OCI-M2 (cell line): ENCODE measurements around the gene ANKRD29.

Experiments
- DNase-seq: peaks from one replicate; lab custom pipeline; 2025; ENCODE audit not compliant: unreplicated experiment; lab: John Stamatoyannopoulos, UW

Gene ANKRD29

GRCh38 chr18:23684515-23685197, 21.9 kb upstream of the ANKRD29 start:
- DNase-seq, result no peak

GRCh38 chr18:23683671-23684070, 21.0 kb upstream of the ANKRD29 start:
- no peak for DNase-seq

GRCh38 chr18:23683155-23683554, 20.4 kb upstream of the ANKRD29 start:
- DNase-seq, result no peak

DNA sequence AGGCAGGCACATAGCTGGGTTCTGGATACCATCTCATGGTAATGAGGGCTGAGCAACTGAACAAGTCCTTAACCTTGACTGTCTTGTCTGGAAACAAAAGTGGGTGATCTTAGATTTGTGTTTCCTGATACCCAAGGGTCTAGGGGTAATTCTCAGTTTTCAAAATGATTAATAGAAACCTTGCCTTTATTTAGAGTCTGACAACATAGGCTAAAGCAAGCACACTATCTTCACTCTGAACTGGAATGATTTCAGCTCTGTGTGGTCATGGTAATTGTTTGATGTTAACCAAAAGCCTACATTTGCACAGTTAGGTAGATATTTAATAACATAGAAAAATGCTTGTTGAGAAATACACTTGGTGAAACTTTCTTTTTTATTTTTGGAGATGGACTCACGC, 19.8 kb upstream of the ANKRD29 start:
- no peak for DNase-seq

- no peak for DNase-seq
Measured at GRCh38 chr18:23682045-23682444, 19.3 kb upstream of the ANKRD29 start.

- no peak for DNase-seq
Measured at GRCh38 chr18:23675896-23676295, 13.2 kb upstream of the ANKRD29 start.

DNA sequence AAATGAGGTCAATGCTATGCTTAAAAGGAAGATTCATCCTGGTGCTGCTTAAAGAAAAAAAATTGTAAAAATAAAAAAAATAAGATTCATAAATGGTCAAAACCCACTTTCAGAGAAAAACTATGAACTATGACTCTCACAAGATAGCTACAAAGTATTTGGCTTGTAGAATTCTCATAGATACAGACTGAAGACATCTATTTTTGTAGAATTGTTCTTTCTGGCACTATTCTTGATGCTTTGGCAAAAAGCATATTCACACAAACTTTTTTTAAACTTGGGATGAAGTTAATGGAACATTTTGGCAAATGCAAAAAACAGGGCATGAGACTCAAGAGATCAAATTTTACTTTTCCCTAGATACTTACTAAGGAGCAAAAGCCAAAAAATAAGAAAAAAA, 12.5 kb upstream of the ANKRD29 start:
- DNase-seq, result no peak

DNA sequence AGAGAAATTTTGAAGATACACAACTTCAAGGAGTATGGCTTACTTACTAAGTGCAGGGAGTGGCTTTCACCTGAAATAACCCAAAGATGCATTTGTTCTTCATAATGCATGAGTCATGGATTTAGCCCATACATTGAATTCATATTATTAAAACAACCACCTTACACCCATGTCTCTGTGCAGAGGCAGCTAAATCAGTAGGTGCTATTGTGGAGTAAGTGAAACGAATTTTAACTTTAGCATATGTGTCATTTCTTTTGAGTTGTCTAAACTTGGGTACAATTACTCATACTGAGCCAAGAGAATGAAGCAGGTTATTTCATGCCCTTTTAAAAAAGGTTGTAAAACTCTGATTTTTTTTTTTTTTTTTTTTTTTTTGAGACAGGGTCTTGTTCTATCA, 11.0 kb upstream of the ANKRD29 start:
- DNase-seq, result no peak

GRCh38 chr18:23671564-23671963, 8.9 kb upstream of the ANKRD29 start:
- no peak for DNase-seq

DNA sequence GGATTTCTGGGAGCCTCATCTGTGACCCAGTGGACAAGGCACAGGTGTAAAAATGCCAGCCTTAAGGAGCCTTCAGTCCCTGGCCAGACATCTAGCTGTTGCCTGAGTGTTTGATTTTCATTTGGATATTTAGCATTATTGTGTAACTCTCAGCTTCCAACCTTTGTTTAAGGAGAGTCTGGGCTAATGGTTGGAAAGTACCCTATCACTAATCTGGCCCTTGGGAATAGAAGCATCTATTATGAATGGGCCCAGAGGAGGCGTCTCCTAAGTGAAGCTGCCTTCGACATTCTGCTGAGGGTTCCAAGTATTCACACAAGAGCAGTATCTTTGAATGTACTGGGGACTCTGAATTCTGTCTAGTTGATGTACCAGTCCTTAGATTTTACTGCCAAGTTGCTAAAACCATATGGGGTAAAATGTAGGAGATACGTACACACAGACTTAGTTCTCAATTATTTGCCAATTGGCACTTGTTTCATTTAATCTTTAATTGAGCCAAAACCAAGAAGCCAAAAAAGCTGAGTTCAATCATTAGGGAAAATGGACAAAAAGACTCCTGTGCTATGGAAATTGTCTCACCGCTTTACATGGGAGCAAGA, 7.2 kb upstream of the ANKRD29 start:
- no peak for DNase-seq

DNA sequence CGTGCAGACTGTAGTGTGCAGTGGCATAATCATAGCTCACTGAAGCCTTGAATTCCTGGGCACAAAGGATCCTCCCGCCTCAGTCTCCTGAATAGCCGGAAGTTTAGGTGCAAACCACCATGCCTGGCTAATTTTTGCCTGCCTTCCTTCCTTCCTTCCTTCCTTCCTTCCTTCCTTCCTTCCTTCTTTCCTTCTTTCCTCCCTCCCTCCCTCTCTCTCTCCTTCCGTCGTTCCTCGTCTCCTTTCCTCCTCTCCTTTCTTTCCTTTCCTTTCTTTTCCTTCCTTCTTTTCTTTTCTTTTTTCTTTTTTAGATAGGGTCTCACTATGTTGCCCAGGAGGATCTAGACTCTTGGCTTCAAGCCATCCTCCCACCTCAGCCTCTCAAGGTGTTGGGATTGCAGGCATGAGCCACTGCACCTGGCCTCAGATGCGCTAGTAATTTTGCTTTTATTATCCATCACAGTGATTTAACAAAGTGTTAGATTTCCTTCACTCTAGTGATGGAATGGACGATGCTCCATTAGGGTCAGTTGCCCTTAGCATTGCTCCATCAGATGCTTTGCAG, 6.6 kb upstream of the ANKRD29 start:
- DNase-seq, result no peak

DNA sequence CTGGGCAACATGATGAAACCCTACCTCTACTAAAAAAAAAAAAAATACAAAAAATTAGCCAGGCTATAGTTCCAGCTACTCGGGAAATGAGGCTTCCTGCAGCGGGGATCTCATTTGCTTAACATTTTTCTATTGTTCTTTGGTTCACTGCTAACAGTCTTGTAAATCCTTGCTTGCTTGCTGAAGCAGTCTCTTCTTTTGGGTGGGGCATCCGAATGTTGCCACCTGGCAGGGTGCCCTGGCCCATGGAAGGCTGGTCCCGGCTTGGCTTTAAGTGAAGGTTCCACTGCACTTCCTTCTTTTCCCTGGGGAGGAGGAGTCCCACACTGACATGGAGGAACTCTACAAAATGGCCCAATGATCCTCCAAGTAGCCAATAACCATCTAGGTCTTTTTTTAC, 6.0 kb upstream of the ANKRD29 start:
- DNase-seq, result no peak

- no peak for DNase-seq
Measured at GRCh38 chr18:23667114-23667513, 4.4 kb upstream of the ANKRD29 start.

GRCh38 chr18:23664674-23665073, 2.0 kb upstream of the ANKRD29 start:
- no peak for DNase-seq

DNA sequence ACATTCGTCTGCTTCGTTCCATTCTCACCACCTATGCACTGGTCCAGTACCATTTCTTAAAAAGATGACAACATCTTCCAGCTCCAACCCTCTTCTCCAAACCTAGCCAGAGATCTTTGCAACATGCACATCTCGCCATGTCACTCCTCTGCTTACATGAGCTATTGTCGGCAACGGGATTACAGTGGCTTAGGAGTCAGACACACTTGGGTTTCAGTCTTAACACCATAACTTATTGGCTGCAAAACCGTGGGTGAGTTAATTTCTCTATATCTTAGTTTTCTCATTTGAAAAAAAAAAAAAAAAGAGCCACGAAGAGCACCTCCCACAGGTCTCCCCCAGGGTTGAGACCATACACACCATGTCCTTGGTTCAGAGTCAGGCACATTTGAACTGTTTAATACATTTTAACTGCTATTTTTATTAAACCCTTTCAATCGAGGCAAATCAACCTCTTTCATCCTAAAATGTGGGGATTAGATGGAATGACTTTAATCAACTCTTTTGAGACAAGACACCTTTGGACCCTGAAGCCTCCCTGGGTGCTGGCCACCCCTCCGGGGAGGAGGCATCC, 889 bp downstream of the ANKRD29 start:
- DNase-seq, result no peak

DNA sequence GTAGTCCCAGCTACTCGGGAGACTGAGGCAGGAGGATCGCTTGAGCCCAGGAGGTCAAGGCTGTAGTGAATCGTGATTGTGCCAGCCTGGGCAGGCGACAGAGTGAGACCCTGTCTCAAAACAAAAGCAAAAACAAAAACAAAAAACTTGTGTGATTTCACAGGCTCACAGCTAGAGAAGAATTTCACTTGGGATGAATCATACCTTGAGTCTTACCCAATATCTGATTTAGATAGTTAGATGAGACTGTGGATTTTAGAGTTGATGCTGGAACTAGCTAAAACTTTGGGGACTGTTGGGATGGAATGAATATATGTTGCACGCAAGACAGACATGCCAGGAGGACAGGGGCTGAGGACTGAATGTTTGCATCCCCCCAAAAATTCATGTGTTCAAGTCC, 4.4 kb downstream of the ANKRD29 start:
- no peak for DNase-seq

GRCh38 chr18:23652232-23652631, 10.5 kb downstream of the ANKRD29 start:
- DNase-seq, result no peak

DNA sequence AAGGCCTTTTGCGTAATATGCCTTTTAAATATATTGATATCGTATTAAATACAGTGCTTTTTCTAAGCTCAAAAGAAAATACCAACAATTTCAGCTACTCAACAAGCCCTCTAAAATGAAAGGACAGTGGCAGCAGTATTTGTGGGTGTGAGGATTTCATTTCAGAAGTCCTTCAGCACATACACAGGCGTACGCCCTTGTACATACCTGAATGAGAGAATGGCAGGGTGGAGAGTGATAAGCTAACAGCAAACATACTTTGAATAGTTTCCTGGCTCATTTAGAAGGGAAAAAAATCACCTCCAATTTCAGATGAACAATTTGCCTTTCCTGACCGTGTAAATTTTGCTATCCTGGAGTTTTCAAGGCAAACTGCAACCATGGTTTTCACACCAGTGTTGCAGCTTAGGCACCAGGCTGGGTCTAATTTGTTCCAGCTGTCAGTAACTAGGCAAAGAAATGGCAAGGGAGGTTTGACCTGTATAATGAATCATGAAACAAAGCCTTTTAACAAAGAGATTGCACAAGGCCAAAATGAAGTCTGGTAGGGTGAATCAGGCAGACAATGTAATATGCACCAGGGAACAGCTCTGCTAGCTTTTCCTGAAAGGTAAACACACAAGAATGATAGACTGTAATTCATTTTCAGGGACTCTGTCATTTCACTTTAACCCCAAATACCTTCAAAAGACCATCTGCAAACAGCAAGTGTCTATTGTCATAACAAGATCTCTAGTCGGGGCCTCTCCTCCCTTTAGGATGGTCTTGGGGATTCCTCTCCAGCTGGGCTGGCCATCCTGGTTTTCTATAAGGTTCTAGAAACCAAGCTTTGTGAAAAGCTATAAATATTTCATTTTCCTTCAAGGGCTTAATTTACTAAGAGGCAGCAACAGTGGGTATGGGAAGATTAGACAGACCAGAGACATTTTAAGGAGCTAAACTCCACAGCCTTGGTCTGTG, 11.5 kb downstream of the ANKRD29 start:
- no peak for DNase-seq

DNA sequence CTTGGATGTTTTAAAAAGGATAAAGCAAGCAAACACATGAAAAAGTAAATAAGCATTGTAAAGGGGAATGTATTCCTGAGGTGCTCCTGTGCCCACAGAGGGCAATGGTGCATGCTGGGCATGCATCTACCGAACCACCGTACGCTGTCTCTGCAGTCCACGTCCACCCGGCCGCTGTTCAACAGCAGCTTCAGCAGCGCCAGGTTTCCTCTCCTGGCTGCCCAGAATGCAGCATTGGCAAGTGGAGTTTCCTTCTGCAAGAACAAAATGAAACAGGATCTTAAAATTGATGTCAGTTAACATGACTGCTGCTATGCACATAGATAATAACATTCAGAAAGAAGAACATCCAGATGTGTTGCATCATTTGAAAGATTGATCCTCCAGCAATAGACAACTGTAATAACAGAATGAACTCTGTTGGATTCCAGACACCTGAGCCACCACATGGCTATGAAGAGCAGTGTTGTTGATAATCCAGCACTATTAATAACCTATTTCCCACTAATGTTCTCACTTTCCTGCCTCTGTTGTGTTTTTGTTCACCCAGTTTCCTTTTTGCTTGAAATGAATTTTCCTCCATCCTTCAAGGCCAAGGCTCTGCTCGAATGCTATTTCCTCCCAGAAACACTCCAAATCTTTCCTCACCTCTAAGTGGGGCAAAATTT, 13.6 kb downstream of the ANKRD29 start:
- no peak for DNase-seq

- DNase-seq, result no peak
Measured at GRCh38 chr18:23648456-23648855, 14.3 kb downstream of the ANKRD29 start.

- no peak for DNase-seq
Measured at GRCh38 chr18:23646282-23646681, 16.4 kb downstream of the ANKRD29 start.
